Measurements from ENCODE around the gene ESF1.
"Not testable (repeated sequence)": the region's sequence is repeated elsewhere in the genome, so short reads cannot be mapped to it uniquely, and the experiment has no call there.

Gene ESF1

GRCh38 chr20:13765868-13766416 is 18.8 kb downstream of the ESF1 start:
- no peak for TF ChIP-seq CTCF (IDR thresholded peaks at IDR 0.05; ENCODE audit: low read depth, low read length)
- DNase-seq (ENCODE audit: low read depth, low spot score) = no peak
- H3K4me3 ChIP-seq (ENCODE audit: low read depth, low read length) = no peak overlapping the region
- in situ Hi-C loops (cut with HindIII; ENCODE audit: low sequenced_read_pairs) = no loop called here

GRCh38 chr20:13765299-13765698 is 19.4 kb downstream of the ESF1 start:
- no peak for TF ChIP-seq CTCF (IDR thresholded peaks at IDR 0.05; ENCODE audit: low read depth, low read length)
- DNase-seq (ENCODE audit: low read depth, low spot score) = no peak
- in situ Hi-C loops (cut with HindIII; ENCODE audit: low sequenced_read_pairs) = no loop called here

GRCh38 chr20:13760451-13760946 is 24.2 kb downstream of the ESF1 start:
- in situ Hi-C loops (cut with HindIII; ENCODE audit: low sequenced_read_pairs); DNase-seq (ENCODE audit: low read depth, low spot score): not testable (repeated sequence)

More at GRCh38 chr20:13765299-13765698, 19.4 kb downstream of the ESF1 start:
- H3K4me3 ChIP-seq (ENCODE audit: low read depth, low read length) = no peak overlapping the region

GRCh38 chr20:13758884-13759283 is 25.8 kb downstream of the ESF1 start:
- in situ Hi-C loops (cut with HindIII; ENCODE audit: low sequenced_read_pairs) = no loop called here
- DNase-seq (ENCODE audit: low read depth, low spot score) = no peak
- H3K4me3 ChIP-seq (ENCODE audit: low read depth, low read length) = no peak overlapping the region
- no peak for TF ChIP-seq CTCF (IDR thresholded peaks at IDR 0.05; ENCODE audit: low read depth, low read length)

More at GRCh38 chr20:13760451-13760946, 24.2 kb downstream of the ESF1 start:
- H3K4me3 ChIP-seq (ENCODE audit: low read depth, low read length) = not testable (repeated sequence)

GRCh38 chr20:13756551-13756950 is 28.2 kb downstream of the ESF1 start:
- no peak overlapping the region for H3K4me3 ChIP-seq (ENCODE audit: low read depth, low read length)
- no peak for TF ChIP-seq CTCF (IDR thresholded peaks at IDR 0.05; ENCODE audit: low read depth, low read length)
- in situ Hi-C loops (cut with HindIII; ENCODE audit: low sequenced_read_pairs) = no loop called here
- DNase-seq (ENCODE audit: low read depth, low spot score) = no peak

GRCh38 chr20:13755809-13756208 is 28.9 kb downstream of the ESF1 start:
- no peak overlapping the region for H3K4me3 ChIP-seq (ENCODE audit: low read depth, low read length)
- no peak for DNase-seq (ENCODE audit: low read depth, low spot score)
- in situ Hi-C loops (cut with HindIII; ENCODE audit: low sequenced_read_pairs) = no loop called here
- TF ChIP-seq CTCF (IDR thresholded peaks at IDR 0.05; ENCODE audit: low read depth, low read length) = no peak

GRCh38 chr20:13753436-13754036 is 31.2 kb downstream of the ESF1 start:
- no peak overlapping the region for H3K4me3 ChIP-seq (ENCODE audit: low read depth, low read length)
- TF ChIP-seq CTCF (IDR thresholded peaks at IDR 0.05; ENCODE audit: low read depth, low read length) = no peak
- DNase-seq (ENCODE audit: low read depth, low spot score) = no peak
- in situ Hi-C loops (cut with HindIII; ENCODE audit: low sequenced_read_pairs) = no loop called here

Data from astrocyte of the spinal cord (primary cell).